Hematopoietic multipotent progenitor cell treated with erythropoietin and hydrocortisone succinate and interleukin-3 and kit ligand, for 17 days (in vitro differentiated cells): ENCODE results near the gene OR13A1.
"Not testable (repeated sequence)": the region's sequence is repeated elsewhere in the genome, so short reads cannot be mapped to it uniquely, and the experiment has no call there.

Experiments used
- DNase-seq: peaks from one replicate; pipeline ENCODE4 v3.0.0-alpha.2; 2015; ENCODE audit warnings: low spot score

The OR13A1 gene, protein sequence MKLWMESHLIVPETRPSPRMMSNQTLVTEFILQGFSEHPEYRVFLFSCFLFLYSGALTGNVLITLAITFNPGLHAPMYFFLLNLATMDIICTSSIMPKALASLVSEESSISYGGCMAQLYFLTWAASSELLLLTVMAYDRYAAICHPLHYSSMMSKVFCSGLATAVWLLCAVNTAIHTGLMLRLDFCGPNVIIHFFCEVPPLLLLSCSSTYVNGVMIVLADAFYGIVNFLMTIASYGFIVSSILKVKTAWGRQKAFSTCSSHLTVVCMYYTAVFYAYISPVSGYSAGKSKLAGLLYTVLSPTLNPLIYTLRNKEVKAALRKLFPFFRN

DNA sequence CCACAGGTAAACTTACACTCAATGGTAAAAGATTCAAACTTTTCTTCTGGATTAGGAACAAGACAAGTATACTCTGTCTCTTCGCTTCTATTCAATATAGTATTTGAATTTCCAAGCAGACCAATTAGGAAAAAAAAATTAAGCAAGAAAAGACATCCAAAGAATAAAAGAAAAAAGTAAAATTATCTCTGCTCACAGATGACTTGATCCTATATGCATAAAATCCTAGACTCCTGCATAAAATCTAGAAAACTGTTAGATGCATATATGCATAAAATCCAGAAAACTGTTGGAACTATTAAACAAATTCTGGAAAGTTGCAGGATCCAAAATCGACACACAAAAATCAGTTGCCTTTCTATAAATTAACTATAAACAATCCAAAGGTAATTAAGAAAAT lies at the start of gene OR13A1:
OR13A1 (minus strand) TSS at position 101 of the 400 bp plus-strand sequence. CDS start 11,186 bp downstream, outside the sequence.
- DNase-seq: no peak

DNA sequence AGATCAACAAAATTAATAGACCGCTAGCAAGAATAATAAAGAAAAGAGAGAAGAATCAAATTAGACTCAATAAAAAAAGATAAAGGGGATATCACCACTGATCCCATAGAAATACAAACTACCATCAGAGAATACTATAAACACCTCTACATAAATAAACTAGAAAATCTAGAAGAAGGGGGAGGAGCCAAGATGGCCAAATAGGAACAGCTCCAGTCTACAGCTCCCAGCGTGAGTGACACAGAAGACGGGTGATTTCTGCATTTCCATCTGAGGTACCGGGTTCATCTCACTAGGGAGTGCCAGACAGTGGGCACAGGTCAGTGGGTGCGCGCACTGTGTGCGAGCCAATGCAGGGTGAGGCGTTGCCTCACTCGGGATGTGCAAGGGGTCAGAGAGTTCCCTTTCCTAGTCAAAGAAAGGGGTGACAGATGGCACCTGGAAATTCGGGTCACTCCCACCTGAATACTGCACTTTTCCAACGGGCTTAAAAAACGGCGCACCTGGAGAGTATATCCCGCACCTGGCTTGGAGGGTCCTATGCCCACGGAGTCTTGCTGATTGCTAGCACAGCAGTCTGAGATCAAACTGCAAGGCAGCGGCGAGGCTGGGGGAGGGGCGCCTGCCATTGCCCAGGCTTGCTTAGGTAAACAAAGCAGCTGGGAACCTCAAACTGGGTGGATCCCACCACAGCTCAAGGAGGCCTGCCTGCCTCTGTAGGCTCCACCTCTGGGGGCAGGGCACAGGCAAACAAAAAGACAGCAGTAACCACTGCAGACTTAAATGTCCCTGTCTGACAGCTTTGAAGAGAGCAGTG lies 46.8 kb upstream of the OR13A1 start:
- not testable (repeated sequence) for DNase-seq

DNA sequence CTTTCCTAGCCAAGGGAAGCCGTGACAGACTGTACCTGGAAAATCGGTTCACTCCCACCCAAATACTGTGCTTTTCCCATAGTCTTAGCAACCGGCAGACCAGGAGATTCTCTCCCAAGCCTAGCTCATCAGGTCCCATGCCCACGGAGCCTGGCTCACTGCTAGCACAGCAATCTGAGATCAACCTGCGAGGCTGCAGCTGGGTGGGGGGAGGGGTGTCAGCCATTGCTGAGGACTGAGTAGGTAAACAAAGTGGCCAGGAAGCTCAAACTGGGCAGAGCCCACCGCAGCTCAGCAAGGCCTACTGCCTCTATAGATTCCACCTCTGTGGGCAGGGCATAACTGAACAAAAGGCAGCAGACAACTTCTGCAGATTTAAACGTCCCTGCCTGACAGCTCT lies 43.6 kb upstream of the OR13A1 start:
- not testable (repeated sequence) for DNase-seq

DNA sequence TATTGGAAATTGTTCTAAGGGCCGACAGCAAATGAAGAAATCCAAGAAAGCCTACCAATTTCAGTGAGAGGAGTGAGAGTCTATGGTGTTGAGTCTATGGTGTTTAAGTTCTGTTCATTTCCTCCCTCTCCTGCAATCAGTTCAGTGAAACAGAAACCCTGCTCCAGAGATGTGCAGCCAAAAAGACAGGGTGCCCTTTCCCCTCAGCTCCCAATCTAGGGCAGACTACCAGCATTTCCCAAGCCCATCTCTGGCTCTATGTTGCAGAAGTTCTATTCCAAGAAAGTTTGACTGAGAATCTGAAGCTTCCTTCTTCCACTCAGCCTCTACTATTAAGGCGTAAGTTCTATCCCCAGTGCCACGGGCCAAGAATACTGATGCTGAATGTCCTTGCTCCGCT lies 40.1 kb upstream of the OR13A1 start:
- no peak for DNase-seq

DNA sequence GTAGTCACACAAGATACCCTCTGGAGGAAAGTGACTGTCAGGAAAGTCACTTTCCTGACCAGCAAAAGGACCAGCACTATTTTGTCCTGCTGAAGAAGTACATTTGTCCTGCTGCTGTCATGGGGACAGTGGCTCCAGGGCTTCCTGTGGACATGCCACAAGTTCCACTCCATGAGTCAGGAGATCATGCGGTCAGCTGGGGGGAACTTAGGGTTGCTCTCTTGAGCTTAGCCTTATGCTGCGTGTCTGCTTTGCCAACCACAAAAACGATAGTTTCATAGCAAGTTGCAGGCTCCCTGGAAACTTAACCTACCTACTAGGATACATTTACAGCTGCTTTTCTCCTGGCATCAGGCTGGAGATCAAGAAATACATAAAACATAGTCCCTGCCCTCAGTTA lies 38.9 kb upstream of the OR13A1 start:
- no peak for DNase-seq

DNA sequence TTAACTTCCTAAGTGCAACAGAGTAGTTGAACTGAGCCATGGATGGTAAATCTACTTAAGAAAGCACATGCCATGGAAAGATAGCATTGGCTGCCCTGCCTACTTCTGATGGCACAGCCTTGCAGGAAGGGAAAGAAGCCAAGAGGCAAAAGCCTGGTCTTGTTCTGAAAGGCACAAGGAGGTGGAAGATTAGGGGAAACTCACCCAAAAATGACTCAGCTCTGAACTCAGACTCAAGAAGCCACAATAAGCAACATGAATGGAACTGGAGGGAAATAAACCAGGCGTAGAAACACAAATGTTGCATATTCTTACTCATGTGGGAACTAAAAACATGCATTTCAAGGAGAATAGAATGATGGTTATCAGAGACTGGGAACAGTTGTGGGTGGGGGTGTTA lies 37.8 kb upstream of the OR13A1 start:
- peak; percentile 53 for DNase-seq

DNA sequence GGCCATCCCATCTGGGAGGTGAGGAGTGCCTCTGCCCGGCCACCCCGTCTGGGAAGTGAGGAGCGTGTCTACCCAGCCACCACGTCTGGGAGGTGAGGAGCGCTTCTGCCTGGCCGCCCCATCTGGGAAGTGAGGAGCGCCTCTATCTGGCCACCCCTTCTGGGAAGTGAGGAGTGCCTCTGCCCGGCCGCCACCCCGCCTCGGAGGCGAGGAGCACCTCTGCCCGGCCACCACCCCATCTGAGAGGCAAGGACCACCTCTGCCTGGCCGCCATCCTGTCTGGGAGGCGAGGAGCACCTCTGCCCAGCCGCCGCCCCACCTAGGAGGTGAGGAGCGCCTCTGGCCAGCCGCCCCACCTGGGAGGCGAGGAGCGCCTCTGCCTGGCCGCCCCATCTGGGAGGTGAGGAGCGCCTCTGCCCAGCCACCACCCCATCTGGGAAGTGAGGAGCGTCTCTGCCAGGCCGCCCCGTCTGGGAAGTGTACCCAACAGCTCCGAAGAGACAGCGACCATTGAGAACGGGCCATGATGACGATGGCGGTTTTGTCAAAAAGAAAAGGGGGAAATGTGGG lies 32.9 kb upstream of the OR13A1 start:
- DNase-seq: not testable (repeated sequence)

DNA sequence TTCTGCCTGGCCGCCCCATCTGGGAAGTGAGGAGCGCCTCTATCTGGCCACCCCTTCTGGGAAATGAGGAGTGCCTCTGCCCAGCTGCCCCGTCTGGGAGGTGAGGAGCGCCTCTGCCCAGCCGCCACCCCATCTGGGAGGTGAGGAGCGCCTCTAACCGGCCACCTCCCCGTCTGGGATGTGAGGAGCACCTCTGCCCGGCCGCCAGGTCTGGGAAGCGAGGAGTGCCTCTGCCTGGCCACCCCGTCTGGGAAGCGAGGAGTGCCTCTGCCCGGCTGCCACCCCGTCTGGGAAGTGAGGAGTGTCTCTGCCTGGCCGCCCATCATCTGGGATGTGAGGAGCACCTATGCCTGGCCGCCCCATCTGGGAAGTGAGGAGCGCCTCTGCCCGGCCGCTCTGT lies 32.1 kb upstream of the OR13A1 start:
- DNase-seq: not testable (repeated sequence)

DNA sequence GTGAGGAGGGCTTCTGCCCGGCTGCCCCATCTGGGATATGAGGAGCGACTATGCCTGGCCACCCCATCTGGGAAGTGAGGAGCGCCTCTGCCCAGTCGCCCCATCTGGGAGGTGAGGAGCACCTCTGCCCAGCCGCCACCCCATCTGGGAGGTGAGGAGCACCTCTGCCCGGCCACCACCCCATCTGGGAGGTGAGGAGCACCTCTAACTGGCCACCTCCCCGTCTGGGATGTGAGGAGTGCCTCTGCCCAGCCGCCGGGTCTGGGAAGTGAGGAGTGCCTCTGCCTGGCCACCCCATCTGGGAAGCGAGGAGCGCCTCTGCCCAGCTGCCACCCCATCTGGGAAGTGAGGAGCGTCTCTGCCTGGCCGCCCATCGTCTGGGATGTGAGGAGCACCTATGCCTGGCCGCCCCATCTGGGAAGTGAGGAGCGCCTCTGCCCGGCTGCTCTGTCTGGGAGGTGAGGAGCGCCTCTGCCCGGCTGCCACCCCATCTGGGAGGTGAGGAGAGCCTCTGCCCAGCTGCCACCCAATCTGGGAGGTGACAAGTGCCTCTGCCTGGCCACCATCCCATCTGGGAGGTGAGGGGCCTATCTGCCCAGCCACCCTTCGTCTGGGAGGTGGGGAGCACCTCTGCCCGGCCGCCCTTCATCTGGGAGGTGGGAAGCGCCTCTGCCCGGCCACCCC lies 31.4 kb upstream of the OR13A1 start:
- not testable (repeated sequence) for DNase-seq

DNA sequence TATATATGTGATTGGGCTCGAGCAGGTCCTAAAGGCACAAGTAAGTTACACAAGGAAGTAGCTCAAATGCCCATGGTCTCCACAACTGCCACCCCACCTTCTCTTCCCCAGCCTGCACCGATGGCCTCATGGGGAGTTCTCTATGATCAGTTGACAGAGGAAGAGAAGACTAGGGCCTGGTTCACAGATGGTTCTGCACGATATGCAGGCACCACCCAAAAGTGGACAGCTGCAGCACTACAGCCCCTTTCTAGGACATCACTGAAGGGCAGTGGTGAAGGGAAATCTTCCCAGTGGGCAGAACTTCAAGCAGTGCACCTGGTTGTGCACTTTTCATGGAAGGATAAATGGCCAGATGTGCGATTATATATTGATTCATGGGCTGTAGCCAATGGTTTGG lies 25.0 kb upstream of the OR13A1 start:
- DNase-seq: not testable (repeated sequence)

DNA sequence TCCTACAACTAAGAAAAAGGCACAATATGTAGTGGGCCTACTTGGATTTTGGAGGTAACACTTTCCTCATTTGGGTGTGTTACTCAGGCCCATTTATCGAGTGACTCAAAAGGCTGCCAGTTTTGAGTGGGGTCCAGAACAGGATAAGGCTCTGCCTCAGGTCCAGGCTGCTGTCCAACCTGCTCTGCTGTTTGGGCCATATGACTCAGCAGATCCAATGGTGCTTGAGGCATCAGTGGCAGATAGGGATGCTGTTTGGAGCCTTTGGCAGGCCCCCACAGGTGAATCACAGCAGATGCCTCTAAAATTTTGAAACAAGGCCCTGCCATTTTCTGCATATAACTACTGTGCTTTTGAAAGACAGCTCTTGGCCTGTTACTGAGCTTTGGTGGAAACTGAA lies 24.5 kb upstream of the OR13A1 start:
- DNase-seq: no peak

DNA sequence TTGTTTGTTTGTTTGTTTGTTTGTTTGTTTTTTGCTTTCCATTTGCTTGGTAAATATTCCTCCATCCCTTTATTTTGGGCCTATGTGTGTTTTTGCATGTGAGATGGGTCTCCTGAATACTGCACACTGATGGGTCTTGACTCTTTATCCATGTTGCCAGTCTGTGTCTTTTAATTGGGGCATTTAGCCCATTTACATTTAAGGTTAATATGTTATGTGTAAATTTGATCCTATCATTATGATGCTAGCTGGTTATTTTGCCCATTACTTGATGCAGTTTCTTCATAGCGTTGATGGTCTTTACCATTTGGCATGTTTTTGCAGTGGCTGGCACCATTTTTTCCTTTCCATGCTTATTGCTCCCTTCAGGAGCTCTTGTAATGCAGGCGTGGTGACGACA lies 16.4 kb upstream of the OR13A1 start:
- not testable (repeated sequence) for DNase-seq

DNA sequence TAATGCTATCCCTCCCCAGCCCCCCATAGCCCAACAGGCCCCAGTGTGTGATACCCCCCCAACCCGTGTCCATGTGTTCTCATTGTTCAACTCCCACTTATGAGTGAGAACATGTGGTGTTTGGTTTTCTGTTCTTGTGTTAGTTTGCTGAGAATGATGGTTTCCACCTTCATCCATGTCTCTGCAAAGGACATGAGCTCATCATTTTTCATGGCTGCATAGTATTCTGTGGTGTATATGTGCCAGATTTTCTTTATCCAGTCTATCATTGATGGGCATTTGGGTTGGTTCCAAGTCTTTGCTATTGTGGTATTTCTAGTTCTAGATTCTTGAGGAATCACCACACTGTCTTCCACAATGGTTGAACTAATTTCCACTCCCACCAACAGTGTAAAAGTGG lies 11.5 kb upstream of the OR13A1 start:
- not testable (repeated sequence) for DNase-seq

DNA sequence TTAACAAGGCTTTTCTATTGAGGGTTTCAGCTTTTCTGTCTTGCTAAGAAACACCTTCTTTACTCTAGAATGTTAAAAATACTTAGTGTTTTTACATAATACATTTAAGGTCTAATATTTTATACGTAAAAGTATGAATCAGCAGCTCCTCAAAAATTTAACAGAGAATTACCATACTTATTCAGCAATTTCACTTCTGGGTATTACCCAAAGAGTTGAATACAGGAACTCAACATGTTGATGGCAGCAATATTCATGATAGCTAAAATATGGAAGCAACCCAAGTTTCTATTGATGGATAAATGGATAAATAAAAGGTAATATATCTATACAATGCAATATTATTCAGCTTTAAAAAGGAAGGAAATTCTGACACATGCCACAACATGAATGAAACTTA lies 9.7 kb upstream of the OR13A1 start:
- DNase-seq: no peak

DNA sequence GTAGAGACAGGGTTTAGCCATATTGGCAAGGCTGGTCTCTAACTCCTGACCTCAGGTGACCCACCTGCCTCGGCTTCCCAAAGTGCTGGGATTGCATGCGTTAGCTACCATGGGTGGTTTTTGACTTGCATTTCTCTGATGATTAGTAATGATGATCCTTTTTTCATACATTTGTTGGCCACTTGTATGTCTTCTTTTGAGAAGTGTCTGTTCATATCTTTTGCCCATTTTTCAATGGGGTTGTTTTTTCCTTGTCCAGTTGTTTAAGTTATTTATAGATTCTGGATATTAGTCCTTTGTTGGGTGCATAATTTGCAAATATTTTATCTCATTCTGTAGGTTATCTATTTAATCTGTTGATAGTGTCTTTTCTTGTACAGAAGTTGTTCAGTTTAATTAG lies 4.3 kb upstream of the OR13A1 start:
- DNase-seq: no peak

DNA sequence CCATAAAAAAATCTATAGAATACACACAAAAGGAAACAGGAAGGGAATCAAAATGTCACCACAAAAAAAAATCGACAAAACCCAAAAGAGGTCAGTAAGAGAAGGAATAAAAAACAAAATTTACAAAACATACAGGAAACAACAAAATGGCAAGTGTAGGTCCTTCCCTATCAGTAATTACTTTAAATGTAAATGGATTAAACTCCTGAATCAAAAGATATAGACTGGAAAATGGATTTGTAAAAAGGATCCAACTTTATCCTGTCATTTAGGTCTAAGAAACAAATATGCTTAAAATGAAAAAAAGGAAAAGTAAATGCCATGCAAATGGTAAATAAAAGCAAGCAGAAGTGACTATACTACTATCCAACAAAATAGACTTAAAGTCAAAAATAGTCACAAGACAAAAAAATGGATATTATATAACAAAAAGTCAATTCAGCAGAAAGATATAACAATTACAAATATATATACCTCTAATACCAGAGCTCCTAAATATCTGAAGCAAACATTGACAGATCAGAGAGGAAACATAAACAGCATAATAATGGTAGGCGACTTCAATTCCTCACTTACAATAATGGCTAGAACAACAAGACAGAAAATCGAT lies 2.0 kb downstream of the OR13A1 start:
- no peak for DNase-seq

DNA sequence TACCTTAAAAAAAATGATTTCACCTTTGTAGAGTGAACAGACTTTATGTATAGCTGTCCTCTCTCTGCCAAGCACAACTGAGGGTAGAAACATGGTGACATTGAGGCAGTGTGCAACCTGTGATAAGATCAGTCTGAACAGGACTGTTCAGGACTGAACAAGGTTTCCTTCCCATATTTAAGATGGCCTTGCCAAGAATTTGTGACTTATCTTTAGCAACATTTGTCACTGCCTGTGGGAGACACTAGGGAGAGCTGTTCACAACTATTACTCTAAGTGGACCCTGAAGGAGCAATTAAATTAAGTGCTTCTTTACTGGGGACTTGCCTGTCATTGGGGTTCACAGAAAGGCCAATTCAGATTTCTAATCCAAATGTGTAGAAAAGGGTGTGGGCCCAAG lies 6.7 kb downstream of the OR13A1 start:
- peak; percentile 52 for DNase-seq

DNA sequence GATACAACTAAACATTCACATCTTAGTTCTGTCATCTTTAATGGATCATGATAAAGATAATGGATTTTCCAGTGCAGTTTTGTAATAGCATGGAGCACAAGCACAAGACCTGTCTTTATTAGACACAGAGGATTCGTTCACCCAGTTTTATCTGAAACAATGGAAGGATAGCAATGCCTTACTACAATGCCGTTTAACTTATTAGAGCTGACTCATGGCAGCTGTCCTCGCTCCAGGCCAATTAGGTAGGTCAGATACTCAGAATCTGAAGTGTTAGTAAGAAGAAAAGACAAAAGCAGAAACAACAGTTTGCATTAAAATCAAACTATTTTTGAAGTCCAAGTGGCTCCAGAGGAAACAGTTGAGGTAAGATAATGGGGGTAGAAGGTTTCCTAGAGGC lies 12.8 kb downstream of the OR13A1 start:
- no peak for DNase-seq

DNA sequence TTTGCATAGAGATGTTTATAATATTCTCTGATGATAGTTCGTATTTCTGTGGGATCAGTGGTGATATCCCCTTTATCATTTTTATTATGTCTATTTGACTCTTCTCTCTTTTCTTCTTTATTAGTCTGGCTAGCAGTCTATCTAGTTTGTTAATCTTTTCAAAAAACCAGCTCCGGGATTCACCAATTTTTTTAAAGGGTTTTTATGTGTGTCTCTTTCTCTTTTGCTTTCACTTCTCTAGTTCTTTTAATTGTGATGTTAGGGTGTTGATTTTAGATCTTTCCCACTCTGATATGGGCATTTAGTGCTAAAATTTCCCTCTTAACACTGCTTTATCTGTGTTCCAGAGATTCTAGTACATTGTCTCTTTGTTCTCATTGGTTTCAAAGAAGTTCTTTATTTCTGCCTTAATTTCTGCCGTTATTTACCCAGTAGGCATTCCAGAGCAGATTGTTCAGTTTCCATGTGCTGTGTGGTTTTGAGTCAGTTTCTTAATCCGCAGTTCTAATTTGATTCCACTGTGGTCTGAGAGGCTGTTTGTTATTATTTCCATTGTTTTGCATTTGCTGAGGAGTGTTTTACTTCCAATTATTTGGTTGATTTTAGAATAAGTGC lies 17.0 kb downstream of the OR13A1 start:
- DNase-seq: not testable (repeated sequence)

DNA sequence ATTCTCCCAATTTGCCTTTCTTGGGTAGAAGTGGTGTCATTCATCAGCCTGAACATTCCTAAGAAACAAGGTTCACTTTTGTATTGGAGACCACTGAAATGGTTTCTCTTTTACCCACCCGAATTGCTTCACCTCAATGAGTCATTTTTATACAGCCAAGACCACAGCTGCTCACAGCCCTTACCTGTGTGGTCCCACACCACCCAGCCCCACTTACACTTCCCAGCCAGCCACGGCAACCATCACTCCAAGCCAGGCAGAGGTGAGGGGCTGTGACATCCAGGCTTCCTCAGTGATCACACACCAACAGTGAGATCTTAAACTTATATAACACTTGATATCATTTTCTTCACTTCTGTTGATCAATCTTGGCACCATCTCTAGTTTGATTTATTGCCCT lies 20.7 kb downstream of the OR13A1 start:
- no peak for DNase-seq

DNA sequence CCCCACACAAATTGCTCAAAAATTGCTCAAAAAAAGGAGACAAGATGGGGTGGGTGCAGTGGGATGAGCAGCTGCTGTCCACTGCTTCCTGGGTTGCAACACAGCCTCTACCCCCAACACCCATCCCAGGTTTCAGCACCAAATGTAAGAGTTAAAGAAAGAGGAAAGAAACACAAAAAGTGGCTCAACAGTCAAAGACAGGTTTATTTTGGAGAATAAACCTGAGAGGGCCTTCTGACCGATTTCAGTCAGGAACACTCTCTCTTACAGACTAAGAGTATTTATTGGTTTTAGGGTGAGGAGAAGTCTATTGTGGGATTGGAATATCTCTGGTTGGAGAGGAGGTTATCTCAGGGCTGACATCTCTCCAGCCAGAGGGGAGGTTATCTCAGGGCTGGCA lies 28.4 kb downstream of the OR13A1 start:
- no peak for DNase-seq

DNA sequence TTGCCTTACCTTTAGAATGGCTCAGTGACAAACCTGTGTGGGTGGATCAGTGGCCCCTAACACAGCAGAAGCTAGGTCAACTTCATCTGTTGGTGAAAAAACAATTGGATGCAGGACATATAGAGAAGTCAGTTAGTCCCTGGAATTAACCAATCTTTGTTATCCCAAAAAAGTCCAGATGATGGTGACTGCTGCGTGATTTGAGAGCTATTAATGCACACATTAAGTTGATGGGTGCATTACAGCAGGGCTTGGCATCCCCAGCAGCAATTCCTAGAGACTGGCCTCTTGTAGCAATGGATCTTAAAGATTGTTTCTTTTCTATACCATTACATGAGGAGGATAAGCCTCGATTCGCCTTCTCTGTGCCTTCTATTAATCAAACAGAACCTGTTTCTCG lies 33.3 kb downstream of the OR13A1 start:
- no peak for DNase-seq
